ENCODE results near the gene SRGAP1. TPM values are rescaled to one million over a fixed set of nuclear protein-coding genes. Genes with fewer than 3 reads are reported as not detected.

The SRGAP1 gene
- total and polyA plus RNA-seq, 9 of the 15 experiments (the other 6 are each of a cell fraction or from before 2014, with no cell fraction given): 0.01 to 0.13 (median 0.04) TPM; not detected in 3

DNA sequence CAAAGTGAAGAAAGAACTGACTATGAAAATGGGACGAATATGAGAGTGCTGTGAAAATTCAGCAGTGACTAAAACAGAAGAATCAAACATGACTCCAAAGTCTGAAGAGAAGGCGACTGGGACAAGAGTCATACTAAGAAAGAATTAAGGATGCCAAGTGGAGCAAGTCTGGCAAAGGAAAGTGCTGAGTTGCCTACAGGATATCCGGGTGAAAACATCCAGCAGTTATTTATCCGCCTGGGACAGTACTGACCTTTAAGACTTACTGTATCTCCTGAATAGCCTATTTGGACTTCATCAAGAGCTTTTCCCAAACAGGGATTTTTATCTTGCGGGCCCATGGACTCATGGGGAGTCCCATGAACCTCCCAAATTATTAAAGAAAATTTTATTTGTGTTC lies 336.5 kb downstream of the SRGAP1 start (continued):
- TF ChIP-seq, protein P1, sequence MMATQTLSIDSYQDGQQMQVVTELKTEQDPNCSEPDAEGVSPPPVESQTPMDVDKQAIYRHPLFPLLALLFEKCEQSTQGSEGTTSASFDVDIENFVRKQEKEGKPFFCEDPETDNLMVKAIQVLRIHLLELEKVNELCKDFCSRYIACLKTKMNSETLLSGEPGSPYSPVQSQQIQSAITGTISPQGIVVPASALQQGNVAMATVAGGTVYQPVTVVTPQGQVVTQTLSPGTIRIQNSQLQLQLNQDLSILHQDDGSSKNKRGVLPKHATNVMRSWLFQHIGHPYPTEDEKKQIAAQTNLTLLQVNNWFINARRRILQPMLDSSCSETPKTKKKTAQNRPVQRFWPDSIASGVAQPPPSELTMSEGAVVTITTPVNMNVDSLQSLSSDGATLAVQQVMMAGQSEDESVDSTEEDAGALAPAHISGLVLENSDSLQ (IDR thresholded peaks at IDR 0.05): no peak
- no peak for TF ChIP-seq SRSF3 (IDR thresholded peaks at IDR 0.05; ENCODE audit: insufficient read depth, low read length)
- no peak for TF ChIP-seq PTBP1 (IDR thresholded peaks at IDR 0.05; ENCODE audit: low read depth, low read length)
- TF ChIP-seq, protein P2, sequence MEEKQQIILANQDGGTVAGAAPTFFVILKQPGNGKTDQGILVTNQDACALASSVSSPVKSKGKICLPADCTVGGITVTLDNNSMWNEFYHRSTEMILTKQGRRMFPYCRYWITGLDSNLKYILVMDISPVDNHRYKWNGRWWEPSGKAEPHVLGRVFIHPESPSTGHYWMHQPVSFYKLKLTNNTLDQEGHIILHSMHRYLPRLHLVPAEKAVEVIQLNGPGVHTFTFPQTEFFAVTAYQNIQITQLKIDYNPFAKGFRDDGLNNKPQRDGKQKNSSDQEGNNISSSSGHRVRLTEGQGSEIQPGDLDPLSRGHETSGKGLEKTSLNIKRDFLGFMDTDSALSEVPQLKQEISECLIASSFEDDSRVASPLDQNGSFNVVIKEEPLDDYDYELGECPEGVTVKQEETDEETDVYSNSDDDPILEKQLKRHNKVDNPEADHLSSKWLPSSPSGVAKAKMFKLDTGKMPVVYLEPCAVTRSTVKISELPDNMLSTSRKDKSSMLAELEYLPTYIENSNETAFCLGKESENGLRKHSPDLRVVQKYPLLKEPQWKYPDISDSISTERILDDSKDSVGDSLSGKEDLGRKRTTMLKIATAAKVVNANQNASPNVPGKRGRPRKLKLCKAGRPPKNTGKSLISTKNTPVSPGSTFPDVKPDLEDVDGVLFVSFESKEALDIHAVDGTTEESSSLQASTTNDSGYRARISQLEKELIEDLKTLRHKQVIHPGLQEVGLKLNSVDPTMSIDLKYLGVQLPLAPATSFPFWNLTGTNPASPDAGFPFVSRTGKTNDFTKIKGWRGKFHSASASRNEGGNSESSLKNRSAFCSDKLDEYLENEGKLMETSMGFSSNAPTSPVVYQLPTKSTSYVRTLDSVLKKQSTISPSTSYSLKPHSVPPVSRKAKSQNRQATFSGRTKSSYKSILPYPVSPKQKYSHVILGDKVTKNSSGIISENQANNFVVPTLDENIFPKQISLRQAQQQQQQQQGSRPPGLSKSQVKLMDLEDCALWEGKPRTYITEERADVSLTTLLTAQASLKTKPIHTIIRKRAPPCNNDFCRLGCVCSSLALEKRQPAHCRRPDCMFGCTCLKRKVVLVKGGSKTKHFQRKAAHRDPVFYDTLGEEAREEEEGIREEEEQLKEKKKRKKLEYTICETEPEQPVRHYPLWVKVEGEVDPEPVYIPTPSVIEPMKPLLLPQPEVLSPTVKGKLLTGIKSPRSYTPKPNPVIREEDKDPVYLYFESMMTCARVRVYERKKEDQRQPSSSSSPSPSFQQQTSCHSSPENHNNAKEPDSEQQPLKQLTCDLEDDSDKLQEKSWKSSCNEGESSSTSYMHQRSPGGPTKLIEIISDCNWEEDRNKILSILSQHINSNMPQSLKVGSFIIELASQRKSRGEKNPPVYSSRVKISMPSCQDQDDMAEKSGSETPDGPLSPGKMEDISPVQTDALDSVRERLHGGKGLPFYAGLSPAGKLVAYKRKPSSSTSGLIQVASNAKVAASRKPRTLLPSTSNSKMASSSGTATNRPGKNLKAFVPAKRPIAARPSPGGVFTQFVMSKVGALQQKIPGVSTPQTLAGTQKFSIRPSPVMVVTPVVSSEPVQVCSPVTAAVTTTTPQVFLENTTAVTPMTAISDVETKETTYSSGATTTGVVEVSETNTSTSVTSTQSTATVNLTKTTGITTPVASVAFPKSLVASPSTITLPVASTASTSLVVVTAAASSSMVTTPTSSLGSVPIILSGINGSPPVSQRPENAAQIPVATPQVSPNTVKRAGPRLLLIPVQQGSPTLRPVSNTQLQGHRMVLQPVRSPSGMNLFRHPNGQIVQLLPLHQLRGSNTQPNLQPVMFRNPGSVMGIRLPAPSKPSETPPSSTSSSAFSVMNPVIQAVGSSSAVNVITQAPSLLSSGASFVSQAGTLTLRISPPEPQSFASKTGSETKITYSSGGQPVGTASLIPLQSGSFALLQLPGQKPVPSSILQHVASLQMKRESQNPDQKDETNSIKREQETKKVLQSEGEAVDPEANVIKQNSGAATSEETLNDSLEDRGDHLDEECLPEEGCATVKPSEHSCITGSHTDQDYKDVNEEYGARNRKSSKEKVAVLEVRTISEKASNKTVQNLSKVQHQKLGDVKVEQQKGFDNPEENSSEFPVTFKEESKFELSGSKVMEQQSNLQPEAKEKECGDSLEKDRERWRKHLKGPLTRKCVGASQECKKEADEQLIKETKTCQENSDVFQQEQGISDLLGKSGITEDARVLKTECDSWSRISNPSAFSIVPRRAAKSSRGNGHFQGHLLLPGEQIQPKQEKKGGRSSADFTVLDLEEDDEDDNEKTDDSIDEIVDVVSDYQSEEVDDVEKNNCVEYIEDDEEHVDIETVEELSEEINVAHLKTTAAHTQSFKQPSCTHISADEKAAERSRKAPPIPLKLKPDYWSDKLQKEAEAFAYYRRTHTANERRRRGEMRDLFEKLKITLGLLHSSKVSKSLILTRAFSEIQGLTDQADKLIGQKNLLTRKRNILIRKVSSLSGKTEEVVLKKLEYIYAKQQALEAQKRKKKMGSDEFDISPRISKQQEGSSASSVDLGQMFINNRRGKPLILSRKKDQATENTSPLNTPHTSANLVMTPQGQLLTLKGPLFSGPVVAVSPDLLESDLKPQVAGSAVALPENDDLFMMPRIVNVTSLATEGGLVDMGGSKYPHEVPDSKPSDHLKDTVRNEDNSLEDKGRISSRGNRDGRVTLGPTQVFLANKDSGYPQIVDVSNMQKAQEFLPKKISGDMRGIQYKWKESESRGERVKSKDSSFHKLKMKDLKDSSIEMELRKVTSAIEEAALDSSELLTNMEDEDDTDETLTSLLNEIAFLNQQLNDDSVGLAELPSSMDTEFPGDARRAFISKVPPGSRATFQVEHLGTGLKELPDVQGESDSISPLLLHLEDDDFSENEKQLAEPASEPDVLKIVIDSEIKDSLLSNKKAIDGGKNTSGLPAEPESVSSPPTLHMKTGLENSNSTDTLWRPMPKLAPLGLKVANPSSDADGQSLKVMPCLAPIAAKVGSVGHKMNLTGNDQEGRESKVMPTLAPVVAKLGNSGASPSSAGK (IDR thresholded peaks at IDR 0.05): no peak
- TF ChIP-seq, protein P3, sequence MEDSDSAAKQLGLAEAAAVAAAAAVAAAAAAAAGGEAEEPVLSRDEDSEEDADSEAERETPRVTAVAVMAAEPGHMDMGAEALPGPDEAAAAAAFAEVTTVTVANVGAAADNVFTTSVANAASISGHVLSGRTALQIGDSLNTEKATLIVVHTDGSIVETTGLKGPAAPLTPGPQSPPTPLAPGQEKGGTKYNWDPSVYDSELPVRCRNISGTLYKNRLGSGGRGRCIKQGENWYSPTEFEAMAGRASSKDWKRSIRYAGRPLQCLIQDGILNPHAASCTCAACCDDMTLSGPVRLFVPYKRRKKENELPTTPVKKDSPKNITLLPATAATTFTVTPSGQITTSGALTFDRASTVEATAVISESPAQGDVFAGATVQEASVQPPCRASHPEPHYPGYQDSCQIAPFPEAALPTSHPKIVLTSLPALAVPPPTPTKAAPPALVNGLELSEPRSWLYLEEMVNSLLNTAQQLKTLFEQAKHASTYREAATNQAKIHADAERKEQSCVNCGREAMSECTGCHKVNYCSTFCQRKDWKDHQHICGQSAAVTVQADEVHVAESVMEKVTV (CRISPR knock-in tag; IDR thresholded peaks at IDR 0.05): no peak
- TF ChIP-seq EZH2 (IDR thresholded peaks at IDR 0.05; ENCODE audit: borderline replicate concordance, low read depth, low read length): no peak

All from K562 (cell line).